ENCODE data around the gene EFCAB8.

DNA sequence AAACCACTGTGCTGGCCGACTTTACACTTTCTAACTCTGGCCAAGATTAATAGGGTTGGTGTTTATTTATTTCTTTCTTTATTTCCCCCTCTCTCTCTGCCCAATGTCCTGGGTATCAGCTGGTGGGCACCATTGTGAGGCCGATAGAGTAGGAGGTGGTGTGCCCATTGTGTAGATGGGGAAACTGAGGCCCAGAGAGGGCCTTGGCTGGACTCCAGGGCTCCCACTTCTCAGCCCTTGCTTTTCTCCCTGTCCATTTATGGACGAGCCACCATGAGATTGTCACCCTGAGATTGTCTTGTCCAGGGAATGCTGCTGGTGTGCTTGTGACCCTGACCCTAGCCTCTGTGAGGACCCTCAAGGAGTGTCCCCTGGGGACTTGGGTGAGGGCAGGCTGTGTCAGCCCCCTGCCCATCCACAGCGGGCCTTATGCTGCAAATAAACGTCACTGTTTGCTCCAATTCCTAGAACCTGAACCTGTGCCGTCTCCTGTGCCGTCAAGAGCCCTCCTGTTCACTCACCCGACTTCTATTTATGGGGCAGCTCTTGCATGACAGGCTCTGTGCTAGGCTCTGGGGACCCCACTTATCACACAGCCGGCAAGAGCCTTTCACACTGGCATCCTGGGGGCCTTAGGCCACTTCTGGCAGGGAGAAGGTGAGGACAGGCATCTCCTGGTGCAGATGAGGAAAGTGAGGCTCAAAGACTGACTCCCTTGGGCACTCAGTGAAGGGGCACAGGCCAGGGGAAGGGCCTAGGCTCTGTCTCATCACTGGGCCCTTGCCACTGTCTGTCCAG is 120.7 kb downstream of the EFCAB8 start:
- TF ChIP-seq TAF1 (IDR thresholded peaks at IDR 0.05; ENCODE audit: low read depth) (no peak), FOXM1 (IDR thresholded peaks at IDR 0.05; ENCODE audit: borderline replicate concordance, low read depth) (no peak), TEAD4 (IDR thresholded peaks at IDR 0.05) (no peak), RAD21 (IDR thresholded peaks at IDR 0.05; ENCODE audit: low read depth) (no peak), CEBPB (IDR thresholded peaks at IDR 0.05) (no peak)
- TF ChIP-seq, protein P1, sequence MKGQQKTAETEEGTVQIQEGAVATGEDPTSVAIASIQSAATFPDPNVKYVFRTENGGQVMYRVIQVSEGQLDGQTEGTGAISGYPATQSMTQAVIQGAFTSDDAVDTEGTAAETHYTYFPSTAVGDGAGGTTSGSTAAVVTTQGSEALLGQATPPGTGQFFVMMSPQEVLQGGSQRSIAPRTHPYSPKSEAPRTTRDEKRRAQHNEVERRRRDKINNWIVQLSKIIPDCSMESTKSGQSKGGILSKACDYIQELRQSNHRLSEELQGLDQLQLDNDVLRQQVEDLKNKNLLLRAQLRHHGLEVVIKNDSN (IDR thresholded peaks at IDR 0.05), result no peak

Measured in Ishikawa (cell line).